Esophagus muscularis mucosa (tissue), 3 donors: ENCODE results near the gene CDHR2.

Source experiments
- CTCF ChIP-seq, 3 experiments: fragments of 200-600 bp in 2 of 3; fragments of 450-650 bp in 1 of 3; sonication (generic) in 2 of 3; IDR thresholded peaks; one replicate each; pipeline ENCODE4 v1.5.1; 2017 to 2019; ENCODE audit warnings: antibody characterized with exemption in 3 of 3, mild to moderate bottlenecking in 2 of 3, moderate library complexity in 1 of 3
- POLR2AphosphoS5 ChIP-seq, 2 donors: sonication (generic); formaldehyde crosslinking; IDR thresholded peaks; one replicate each; pipeline ENCODE4 v1.6.1; 2017; ENCODE audit warnings: antibody characterized with exemption in 2 of 2

DNA sequence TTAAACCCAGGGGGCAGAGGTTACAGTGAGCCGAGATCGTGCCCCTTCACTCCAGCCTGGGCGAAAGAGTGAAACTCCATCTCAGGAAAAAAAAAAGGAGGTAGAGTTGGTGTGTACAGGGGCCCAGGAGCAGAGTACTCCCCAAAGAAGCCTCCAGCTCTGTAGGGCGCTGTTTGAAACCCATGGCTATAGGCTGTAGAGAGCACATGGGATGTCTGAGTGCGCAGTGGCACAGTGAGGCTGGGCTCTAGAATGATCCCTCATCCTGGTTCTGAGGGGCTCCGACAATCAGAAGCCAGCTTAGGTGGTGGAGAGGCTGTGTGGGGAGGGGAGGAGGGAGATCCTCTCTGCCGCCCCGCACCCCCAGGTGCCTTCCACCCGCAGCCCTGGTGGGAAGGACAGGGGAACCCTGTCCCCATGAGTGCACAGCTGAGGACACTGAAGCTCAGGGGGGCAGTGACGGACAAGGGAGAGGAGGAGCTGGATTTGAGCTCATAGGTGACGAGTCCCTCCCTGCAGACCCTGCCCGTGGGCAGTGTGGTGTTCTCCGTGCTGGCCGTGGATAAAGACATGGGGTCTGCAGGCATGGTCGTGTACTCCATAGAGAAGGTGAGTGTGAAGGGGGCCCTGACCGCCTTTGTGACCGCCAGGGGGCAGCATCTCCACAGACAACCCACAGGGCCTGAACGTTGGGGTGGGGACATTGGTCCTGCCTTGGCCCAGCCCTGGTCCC, 24.6 kb downstream of the CDHR2 start:
- TF ChIP-seq CTCF (IDR thresholded peaks at IDR 0.05), result peak; percentile 52 to 80 (median 63)
- TF ChIP-seq POLR2AphosphoS5 (IDR thresholded peaks at IDR 0.05), result no peak
